Measurements from ENCODE around the gene PRPF38A. TPM values are rescaled to one million over a fixed set of nuclear protein-coding genes. Genes with fewer than 3 reads are reported as not detected.

Gene PRPF38A
- total RNA-seq, 1 experiment from 2014 or later: 89.9 TPM

GRCh38 chr1:52358851-52359497, 45.4 kb upstream of the PRPF38A start:
- Histone ChIP-seq H3K56ac (ENCODE audit: insufficient read length, low read depth, low read length) (no peak overlapping the region), H3K79me1 (ENCODE audit: insufficient read depth, low read depth, low read length, poor library complexity, severe bottlenecking) (no peaks in the 10 kb centered on the region), H2AFZ (ENCODE audit: low read length) (no peak overlapping the region), H3K79me2 (ENCODE audit: insufficient read depth, low read length) (no peaks in the 10 kb centered on the region), H3K9ac (ENCODE audit: extremely low read depth, insufficient read length, low read length) (no peak overlapping the region), H3K14ac (ENCODE audit: insufficient read depth, low read length) (no peak overlapping the region), H4K91ac (ENCODE audit: insufficient read length, low read depth, low read length) (no peak overlapping the region), H3K23ac (ENCODE audit: insufficient read length, low read depth, low read length) (no peak overlapping the region), H3K23me2 (ENCODE audit: insufficient read length, low read depth, low read length, poor library complexity, severe bottlenecking) (no peaks in the 10 kb centered on the region), H2BK5ac (ENCODE audit: insufficient read length, low read length) (no peak overlapping the region), H2BK20ac (ENCODE audit: low read depth, low read length, poor library complexity, severe bottlenecking) (no peak overlapping the region), H3K4me2 (ENCODE audit: insufficient read depth, insufficient read length, low read length) (no peak overlapping the region), H4K8ac (replicated peaks; ENCODE audit: insufficient read length, low read depth, low read length) (no peak overlapping the region), H3K4me1 (ENCODE audit: insufficient read depth, low read length) (no peaks in the 10 kb centered on the region), H3K27me3 (ENCODE audit: insufficient read depth, low read length) (no peaks in the 10 kb centered on the region), H3K18ac (ENCODE audit: insufficient read length, low read depth, low read length) (no peak overlapping the region), H3T11ph (ENCODE audit: low read length) (no peak overlapping the region), H4K5ac (ENCODE audit: insufficient read length, low read depth, low read length) (no peak overlapping the region), H2BK120ac (ENCODE audit: low read depth, low read length, poor library complexity, severe bottlenecking) (no peak overlapping the region), H3K9me3 (ENCODE audit: control insufficient read depth, low read depth, low read length) (no peaks in the 10 kb centered on the region), H3K4ac (ENCODE audit: low read depth, low read length) (no peak overlapping the region), H4K20me1 (ENCODE audit: control insufficient read depth, insufficient read depth, insufficient read length) (no peaks in the 10 kb centered on the region), H3K27ac (ENCODE audit: insufficient read length, low read depth, low read length) (no peak overlapping the region), H2AK5ac (ENCODE audit: insufficient read length, low read length) (no peak overlapping the region), H2BK12ac (ENCODE audit: insufficient read length, low read depth, low read length) (no peak overlapping the region), H2BK15ac (ENCODE audit: low read depth, low read length) (no peak overlapping the region)
- no peaks in the 10 kb centered on the region for H3K9me3 Mint-ChIP-seq
- no CpG with 5 or more reads among the region's 18 CpGs for WGBS (ENCODE audit: extremely low coverage, insufficient read length, low lambda C conversion rate)
- no peak for DNase-seq
- TF ChIP-seq, protein P1, sequence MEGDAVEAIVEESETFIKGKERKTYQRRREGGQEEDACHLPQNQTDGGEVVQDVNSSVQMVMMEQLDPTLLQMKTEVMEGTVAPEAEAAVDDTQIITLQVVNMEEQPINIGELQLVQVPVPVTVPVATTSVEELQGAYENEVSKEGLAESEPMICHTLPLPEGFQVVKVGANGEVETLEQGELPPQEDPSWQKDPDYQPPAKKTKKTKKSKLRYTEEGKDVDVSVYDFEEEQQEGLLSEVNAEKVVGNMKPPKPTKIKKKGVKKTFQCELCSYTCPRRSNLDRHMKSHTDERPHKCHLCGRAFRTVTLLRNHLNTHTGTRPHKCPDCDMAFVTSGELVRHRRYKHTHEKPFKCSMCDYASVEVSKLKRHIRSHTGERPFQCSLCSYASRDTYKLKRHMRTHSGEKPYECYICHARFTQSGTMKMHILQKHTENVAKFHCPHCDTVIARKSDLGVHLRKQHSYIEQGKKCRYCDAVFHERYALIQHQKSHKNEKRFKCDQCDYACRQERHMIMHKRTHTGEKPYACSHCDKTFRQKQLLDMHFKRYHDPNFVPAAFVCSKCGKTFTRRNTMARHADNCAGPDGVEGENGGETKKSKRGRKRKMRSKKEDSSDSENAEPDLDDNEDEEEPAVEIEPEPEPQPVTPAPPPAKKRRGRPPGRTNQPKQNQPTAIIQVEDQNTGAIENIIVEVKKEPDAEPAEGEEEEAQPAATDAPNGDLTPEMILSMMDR (conservative IDR thresholded peaks at IDR 0.05): no peak
- no peak overlapping the region; a peak in 1 of 7 replicates for H3K27ac Mint-ChIP-seq
- H3K4me1 Mint-ChIP-seq: no peaks in the 10 kb centered on the region
- no peak overlapping the region for H3K4me3 Mint-ChIP-seq
- peaks cover 46 to 94% (median 88%) of the 10 kb centered on the region in 3 experiments for H3K36me3 Mint-ChIP-seq (ENCODE audit: insufficient read depth in 1 of 3, low read depth in 3 of 3)
- no peaks in the 10 kb centered on the region for H3K27me3 Mint-ChIP-seq (ENCODE audit: low read depth)
